ENCODE data around the gene SLC7A9.
A peak's percentile ranks its signal among the peaks of the same experiment; 100 is the strongest.

SLC7A9 gene

GRCh38 chr19:32830231-32831014, 39.1 kb downstream of the SLC7A9 start:
- no peak for DNase-seq (ENCODE audit: extremely low spot score, insufficient read length, low read depth)
- FAIRE-seq: no peak

GRCh38 chr19:32829345-32829896, 40.1 kb downstream of the SLC7A9 start:
- no peak for DNase-seq (ENCODE audit: extremely low spot score, insufficient read length, low read depth)
- no peak for FAIRE-seq

GRCh38 chr19:32828643-32829344, 40.8 kb downstream of the SLC7A9 start:
- FAIRE-seq (no peak), DNase-seq (ENCODE audit: extremely low spot score, insufficient read length, low read depth) (no peak)

GRCh38 chr19:32828139-32828538, 41.4 kb downstream of the SLC7A9 start:
- FAIRE-seq: no peak
- no peak for DNase-seq (ENCODE audit: extremely low spot score, insufficient read length, low read depth)

- DNase-seq (ENCODE audit: extremely low spot score, insufficient read length, low read depth) (no peak), FAIRE-seq (no peak)
These were observed 44.5 kb downstream of the SLC7A9 start for GRCh38 chr19:32824916-32825608.

- FAIRE-seq: no peak
These were observed 45.3 kb downstream of the SLC7A9 start for GRCh38 chr19:32824191-32824751.

GRCh38 chr19:32823747-32824102, 45.8 kb downstream of the SLC7A9 start:
- no peak for DNase-seq (ENCODE audit: extremely low spot score, insufficient read length, low read depth)
- no peak for FAIRE-seq

More at GRCh38 chr19:32824191-32824751, 45.3 kb downstream of the SLC7A9 start:
- DNase-seq (ENCODE audit: extremely low spot score, insufficient read length, low read depth): no peak

- DNase-seq (ENCODE audit: extremely low spot score, insufficient read length, low read depth): no peak
- FAIRE-seq: no peak
These were observed 46.4 kb downstream of the SLC7A9 start for GRCh38 chr19:32822916-32823746.

GRCh38 chr19:32819419-32820400, 49.9 kb downstream of the SLC7A9 start:
- peak; percentile 47 for FAIRE-seq
- DNase-seq (ENCODE audit: extremely low spot score, insufficient read length, low read depth): no peak

GRCh38 chr19:32818536-32818935, 51.0 kb downstream of the SLC7A9 start:
- DNase-seq (ENCODE audit: extremely low spot score, insufficient read length, low read depth): no peak
- FAIRE-seq: no peak

GRCh38 chr19:32817569-32818476, 51.7 kb downstream of the SLC7A9 start:
- no peak for FAIRE-seq

GRCh38 chr19:32816555-32817099, 52.9 kb downstream of the SLC7A9 start:
- DNase-seq (ENCODE audit: extremely low spot score, insufficient read length, low read depth) (no peak), FAIRE-seq (no peak)

More at GRCh38 chr19:32817569-32818476, 51.7 kb downstream of the SLC7A9 start:
- no peak for DNase-seq (ENCODE audit: extremely low spot score, insufficient read length, low read depth)

- DNase-seq (ENCODE audit: extremely low spot score, insufficient read length, low read depth) (no peak), FAIRE-seq (no peak)
These were observed 54.9 kb downstream of the SLC7A9 start for GRCh38 chr19:32814624-32815023.

- no peak for FAIRE-seq
- DNase-seq (ENCODE audit: extremely low spot score, insufficient read length, low read depth): no peak
These were observed 55.6 kb downstream of the SLC7A9 start for GRCh38 chr19:32813862-32814425.

GRCh38 chr19:32812571-32812970, 57.0 kb downstream of the SLC7A9 start:
- DNase-seq (ENCODE audit: extremely low spot score, insufficient read length, low read depth) (no peak), FAIRE-seq (no peak)

GRCh38 chr19:32812036-32812435, 57.5 kb downstream of the SLC7A9 start:
- DNase-seq (ENCODE audit: extremely low spot score, insufficient read length, low read depth): no peak
- no peak for FAIRE-seq

GRCh38 chr19:32811151-32811550, 58.4 kb downstream of the SLC7A9 start:
- DNase-seq (ENCODE audit: extremely low spot score, insufficient read length, low read depth): no peak
- FAIRE-seq: no peak

Data from GM18507 (cell line).